ENCODE measurements around the gene DNER. TPM values are rescaled to one million over a fixed set of nuclear protein-coding genes. Genes with fewer than 3 reads are reported as not detected.

Gene DNER
- total and polyA plus RNA-seq, 2 donors (not counting 3 experiments of a cell fraction or from before 2014, with no cell fraction given) = 0.01 TPM; not detected in 1

DNA sequence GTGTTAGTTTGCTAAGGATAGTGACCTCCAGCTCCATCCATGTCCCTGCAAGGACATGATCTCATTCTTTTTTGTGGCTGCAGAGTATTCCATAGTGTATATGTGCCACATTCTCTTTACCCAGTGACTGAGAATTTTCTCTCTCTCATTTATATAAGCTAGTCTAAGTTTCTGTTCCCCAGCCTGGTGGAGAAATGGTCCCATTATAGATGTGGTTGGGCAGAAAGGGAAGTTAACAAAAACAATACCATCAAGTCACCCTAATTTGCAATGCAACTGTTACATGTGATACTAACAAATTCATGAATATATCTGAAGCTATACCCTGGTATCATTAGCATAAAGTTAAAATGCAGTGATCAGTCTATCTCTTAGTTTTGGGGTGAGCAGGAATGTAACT lies 54.0 kb downstream of the DNER start:
- intact Hi-C loops (cut with micrococcal nuclease) = no loop called here
- ChIA-PET POLR2A (no interaction called here), CTCF (no interaction called here)

DNA sequence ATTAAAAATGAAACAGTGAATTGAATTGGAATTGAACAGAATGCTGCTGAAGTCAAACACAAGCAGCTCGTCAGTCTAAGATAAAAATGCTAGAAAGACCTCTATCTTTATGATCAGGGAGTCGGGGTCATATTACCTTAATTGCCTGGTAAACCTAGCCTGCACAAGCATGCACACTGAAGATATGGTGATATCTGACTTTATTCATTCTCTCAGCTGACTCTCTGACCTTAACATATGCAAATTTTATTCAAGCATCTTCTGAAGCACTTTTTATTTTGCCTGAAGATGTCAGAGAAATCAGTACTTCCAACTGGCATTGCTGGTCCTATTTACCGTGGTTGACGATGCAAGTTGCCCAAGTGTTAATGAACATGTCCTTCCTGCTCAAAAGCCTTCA lies 56.4 kb downstream of the DNER start:
- Histone ChIP-seq H3K36me3 (ENCODE audit: control insufficient read depth in 2 of 2, extremely low read depth in 1 of 2, insufficient read depth in 2 of 2, low read length in 2 of 2) (no peaks in the 10 kb centered on the region), H3K27ac (ENCODE audit: insufficient read depth, low read depth, low read length) (no peak overlapping the region), H3K79me2 (ENCODE audit: control insufficient read depth, insufficient read depth, low read length) (no peaks in the 10 kb centered on the region), H3K9me1 (replicated peaks; ENCODE audit: control insufficient read depth, extremely low read depth, insufficient read depth, low read length) (no peaks in the 10 kb centered on the region), H2AFZ (ENCODE audit: low read depth, low read length) (no peak overlapping the region), H4K20me1 (replicated peaks; ENCODE audit: control insufficient read depth, extremely low read depth, insufficient read depth, low read length) (no peaks in the 10 kb centered on the region), H3K9ac (replicated peaks; ENCODE audit: extremely low read depth, insufficient read depth, low read length) (no peak overlapping the region), H3K4me3 (replicated peaks in 1 of 3; ENCODE audit: insufficient read depth in 1 of 3, low read depth in 1 of 3, low read length in 3 of 3) (no peak overlapping the region), H3K9me3 (replicated peaks; ENCODE audit: control insufficient read depth, insufficient read depth, low read length) (no peaks in the 10 kb centered on the region), H3K4me2 (ENCODE audit: insufficient read depth, low read length) (no peak overlapping the region), H3K4me1 (ENCODE audit: control insufficient read depth, extremely low read depth, insufficient read depth, low read length) (no peaks in the 10 kb centered on the region), H3K27me3 (ENCODE audit: control insufficient read depth in 2 of 2, insufficient read depth in 2 of 2, low read length in 2 of 2) (no peaks in the 10 kb centered on the region)
- BruUV-seq (replicated peaks) = no TSS peak
- DNase-seq (ENCODE audit: low read depth, low spot score) (no peak), FAIRE-seq (no peak)
- dilution Hi-C loops (cut with MboI; ENCODE audit: extremely low pct_ligation_motif_present, low sequenced_read_pairs) = no loop called here
- CTCF ChIA-PET = no interaction called here
- POLR2A ChIA-PET = no interaction called here
- intact Hi-C loops (cut with micrococcal nuclease) = no loop called here
- no peak for TF ChIP-seq EZH2 (IDR thresholded peaks at IDR 0.05; ENCODE audit: borderline replicate concordance, low read depth, low read length, severe bottlenecking)
- no peak for TF ChIP-seq GATA2 (IDR thresholded peaks at IDR 0.05; ENCODE audit: insufficient read depth, insufficient read length, low read depth, low read length)
- TF ChIP-seq FOS (IDR thresholded peaks at IDR 0.05; ENCODE audit: borderline replicate concordance, insufficient read depth, low read length) = no peak
- TF ChIP-seq, protein P1, sequence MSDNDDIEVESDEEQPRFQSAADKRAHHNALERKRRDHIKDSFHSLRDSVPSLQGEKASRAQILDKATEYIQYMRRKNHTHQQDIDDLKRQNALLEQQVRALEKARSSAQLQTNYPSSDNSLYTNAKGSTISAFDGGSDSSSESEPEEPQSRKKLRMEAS (IDR thresholded peaks at IDR 0.05; ENCODE audit: insufficient read depth, insufficient read length) = no peak
- no peak for TF ChIP-seq JUN (IDR thresholded peaks at IDR 0.05; ENCODE audit: borderline replicate concordance, insufficient read depth, insufficient read length, low read depth)
- TF ChIP-seq MYC (IDR thresholded peaks at IDR 0.05; ENCODE audit: low read depth, low read length) = no peak
- no peak for TF ChIP-seq POLR2AphosphoS5 (IDR thresholded peaks at IDR 0.05; ENCODE audit: insufficient read depth, low read depth, low read length)
- TF ChIP-seq, protein P2, sequence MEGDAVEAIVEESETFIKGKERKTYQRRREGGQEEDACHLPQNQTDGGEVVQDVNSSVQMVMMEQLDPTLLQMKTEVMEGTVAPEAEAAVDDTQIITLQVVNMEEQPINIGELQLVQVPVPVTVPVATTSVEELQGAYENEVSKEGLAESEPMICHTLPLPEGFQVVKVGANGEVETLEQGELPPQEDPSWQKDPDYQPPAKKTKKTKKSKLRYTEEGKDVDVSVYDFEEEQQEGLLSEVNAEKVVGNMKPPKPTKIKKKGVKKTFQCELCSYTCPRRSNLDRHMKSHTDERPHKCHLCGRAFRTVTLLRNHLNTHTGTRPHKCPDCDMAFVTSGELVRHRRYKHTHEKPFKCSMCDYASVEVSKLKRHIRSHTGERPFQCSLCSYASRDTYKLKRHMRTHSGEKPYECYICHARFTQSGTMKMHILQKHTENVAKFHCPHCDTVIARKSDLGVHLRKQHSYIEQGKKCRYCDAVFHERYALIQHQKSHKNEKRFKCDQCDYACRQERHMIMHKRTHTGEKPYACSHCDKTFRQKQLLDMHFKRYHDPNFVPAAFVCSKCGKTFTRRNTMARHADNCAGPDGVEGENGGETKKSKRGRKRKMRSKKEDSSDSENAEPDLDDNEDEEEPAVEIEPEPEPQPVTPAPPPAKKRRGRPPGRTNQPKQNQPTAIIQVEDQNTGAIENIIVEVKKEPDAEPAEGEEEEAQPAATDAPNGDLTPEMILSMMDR (IDR thresholded peaks at IDR 0.05; ENCODE audit: extremely low read depth in 1 of 2, insufficient read depth in 1 of 2, low read depth in 1 of 2, low read length in 2 of 2) = no peak
- TF ChIP-seq POLR2A (IDR thresholded peaks at IDR 0.05; ENCODE audit: low read depth, low read length) = no peak

More for the DNA sequence above, 54.0 kb downstream of the DNER start:
- dilution Hi-C loops (cut with MboI; ENCODE audit: extremely low pct_ligation_motif_present, low sequenced_read_pairs) = no loop called here
- Histone ChIP-seq H3K79me2 (ENCODE audit: control insufficient read depth, insufficient read depth, low read length) (no peaks in the 10 kb centered on the region), H3K9me3 (replicated peaks; ENCODE audit: control insufficient read depth, insufficient read depth, low read length) (no peaks in the 10 kb centered on the region), H4K20me1 (replicated peaks; ENCODE audit: control insufficient read depth, extremely low read depth, insufficient read depth, low read length) (no peaks in the 10 kb centered on the region), H3K9me1 (replicated peaks; ENCODE audit: control insufficient read depth, extremely low read depth, insufficient read depth, low read length) (no peaks in the 10 kb centered on the region), H3K36me3 (ENCODE audit: control insufficient read depth in 2 of 2, extremely low read depth in 1 of 2, insufficient read depth in 2 of 2, low read length in 2 of 2) (no peaks in the 10 kb centered on the region), H2AFZ (ENCODE audit: low read depth, low read length) (no peak overlapping the region), H3K27me3 (ENCODE audit: control insufficient read depth in 2 of 2, insufficient read depth in 2 of 2, low read length in 2 of 2) (no peaks in the 10 kb centered on the region), H3K27ac (ENCODE audit: insufficient read depth, low read depth, low read length) (no peak overlapping the region), H3K4me2 (ENCODE audit: insufficient read depth, low read length) (no peak overlapping the region), H3K9ac (replicated peaks; ENCODE audit: extremely low read depth, insufficient read depth, low read length) (no peak overlapping the region), H3K4me3 (replicated peaks in 1 of 3; ENCODE audit: insufficient read depth in 1 of 3, low read depth in 1 of 3, low read length in 3 of 3) (no peak overlapping the region), H3K4me1 (ENCODE audit: control insufficient read depth, extremely low read depth, insufficient read depth, low read length) (no peaks in the 10 kb centered on the region)
- TF ChIP-seq FOS (IDR thresholded peaks at IDR 0.05; ENCODE audit: borderline replicate concordance, insufficient read depth, low read length) (no peak), GATA2 (IDR thresholded peaks at IDR 0.05; ENCODE audit: insufficient read depth, insufficient read length, low read depth, low read length) (no peak), EZH2 (IDR thresholded peaks at IDR 0.05; ENCODE audit: borderline replicate concordance, low read depth, low read length, severe bottlenecking) (no peak), JUN (IDR thresholded peaks at IDR 0.05; ENCODE audit: borderline replicate concordance, insufficient read depth, insufficient read length, low read depth) (no peak)
- TF ChIP-seq, protein P1 (IDR thresholded peaks at IDR 0.05; ENCODE audit: insufficient read depth, insufficient read length) = no peak
- TF ChIP-seq, protein P2 (IDR thresholded peaks at IDR 0.05; ENCODE audit: extremely low read depth in 1 of 2, insufficient read depth in 1 of 2, low read depth in 1 of 2, low read length in 2 of 2) = no peak
- FAIRE-seq = no peak
- BruUV-seq (replicated peaks) = no TSS peak
- DNase-seq (ENCODE audit: low read depth, low spot score) = no peak
